K562 (cell line): Measurements from ENCODE around the gene DNAJB12. TPM values are rescaled to one million over a fixed set of nuclear protein-coding genes. Genes with fewer than 3 reads are reported as not detected.

Source experiments
- ARNT ChIP-seq, 2 experiments: fragments of 450-650 bp; IDR thresholded peaks; 2 replicates each; pipeline ENCODE4 v1.6.1; 2016; ENCODE audit warnings: mild to moderate bottlenecking in 1 of 2
- ATF7 ChIP-seq: fragments of 450-650 bp; IDR thresholded peaks from 2 replicates; pipeline ENCODE4 v1.7.1; 2014; ENCODE audit warnings: mild to moderate bottlenecking, moderate library complexity
- BRD4 ChIP-seq: fragments of 200-600 bp; sonication (generic); IDR thresholded peaks from 2 replicates; pipeline ENCODE4 v1.6.1; 2017; ENCODE audit warnings: inconsistent platforms
- EP300 ChIP-seq: IDR thresholded peaks from 2 replicates; pipeline ENCODE4 v1.6.1; 2012; ENCODE audit warnings: low read length, improper control_type of control experiment
- FOXM1 ChIP-seq, 2 experiments: fragments of 450-650 bp in 1 of 2; sonication (generic) in 1 of 2; formaldehyde crosslinking in 1 of 2; IDR thresholded peaks; 2 replicates each; pipeline versions ENCODE4 v1.6.1 to v1.9.0; 2017 to 2022; ENCODE audit warnings: low read depth in 2 of 2, mild to moderate bottlenecking in 2 of 2, missing genetic modification reagents in 1 of 2, moderate library complexity in 1 of 2
- HDAC8 ChIP-seq: fragments of 450-650 bp; IDR thresholded peaks from 2 replicates; pipeline ENCODE4 v1.6.1; 2016; ENCODE audit warnings: mild to moderate bottlenecking, missing genetic modification characterization, moderate library complexity, missing compliant biosample characterization
- HEY1 ChIP-seq: fragments of 250-450 bp; sonication (Bioruptor Pico); IDR thresholded peaks from 2 replicates; pipeline ENCODE4 v1.5.0; 2020; ENCODE audit warnings: mild to moderate bottlenecking, moderate library complexity, borderline replicate concordance
- HNRNPH1 ChIP-seq: fragments of 200-400 bp; formaldehyde crosslinking; optimal IDR thresholded peaks from 2 replicates; pipeline ENCODE3; 2017; ENCODE audit warnings: low read depth, mild to moderate bottlenecking, low read length, moderate library complexity
- IRF9 ChIP-seq: fragments of 450-650 bp; IDR thresholded peaks from 2 replicates; pipeline ENCODE4 v1.6.1; 2016; ENCODE audit warnings: missing biosample characterization, missing genetic modification characterization
- JUND ChIP-seq, 2 experiments: IDR thresholded peaks; 2 replicates in 1 of 2; 3 replicates in 1 of 2; pipeline ENCODE4 v1.6.1; 2011; ENCODE audit warnings: borderline replicate concordance in 2 of 2, low read depth in 2 of 2, low read length in 2 of 2, improper control_type of control experiment in 1 of 2, missing biosample characterization in 1 of 2, missing genetic modification characterization in 1 of 2, missing genetic modification reagents in 1 of 2
- NBN ChIP-seq: fragments of 450-650 bp; IDR thresholded peaks from 2 replicates; pipeline ENCODE4 v1.6.1; 2016; ENCODE audit warnings: low read depth, mild to moderate bottlenecking
- NRF1 ChIP-seq, 2 experiments: fragments of 450-650 bp; IDR thresholded peaks in 1 of 2; conservative IDR thresholded peaks in 1 of 2; 2 replicates each; pipeline ENCODE4 v1.6.1; 2014; ENCODE audit warnings: mild to moderate bottlenecking in 2 of 2
- RREB1 ChIP-seq: fragments of 250-450 bp; sonication (Bioruptor Pico); IDR thresholded peaks from 2 replicates; pipeline ENCODE4 v1.4.0; 2020
- ZNF24 ChIP-seq: fragments of 450-650 bp; IDR thresholded peaks from 2 replicates; pipeline ENCODE4 v1.6.1; 2016
- ZNF316 ChIP-seq: fragments of 450-650 bp; IDR thresholded peaks from 2 replicates; pipeline ENCODE4 v1.6.1; 2016
- ZNF518B ChIP-seq: fragments of 250-450 bp; sonication (Bioruptor Pico); IDR thresholded peaks from 2 replicates; pipeline ENCODE4 v1.5.0; 2021; ENCODE audit warnings: mild to moderate bottlenecking, moderate library complexity
- polyA plus RNA-seq, 8 experiments: library from polyadenylated mRNA; depleted of rRNA in 4 of 8; stranded (reverse) in 5 of 8; unstranded in 3 of 8; fragments of >200 nt; fragmentation: Nextera tagmentation in 2 of 8; fragmentation: Illumina TruSeq in 1 of 8; extraction: Ambion mirVana in 2 of 8; extraction: Trizol in 1 of 8; gene quantifications; 2 replicates each; pipeline versions ENCODE4 v1.2.1 to v1.2.3, GENCODE V29; 2011 to 2014; ENCODE audit warnings: inconsistent platforms in 1 of 8, missing spikeins in 1 of 8
- total RNA-seq, 7 experiments: library from RNA; depleted of rRNA in 6 of 7; stranded (reverse); fragments of >200 nt in 6 of 7; fragmentation: Illumina TruSeq in 2 of 7; extraction: Trizol in 2 of 7; gene quantifications; 2 replicates each; pipeline versions ENCODE4 v1.2.1 to v1.2.3, GENCODE V29; 2011 to 2021; ENCODE audit warnings: low replicate concordance in 1 of 7

DNAJB12 gene
- total and polyA plus RNA-seq, 9 of the 15 experiments (the other 6 are each of a cell fraction or from before 2014, with no cell fraction given): 3.5 to 31.5 (median 20.3) TPM

- TF ChIP-seq HDAC8 (tag) (no peak), NRF1 (conservative IDR thresholded peaks at IDR 0.05 in 1 of 2, IDR thresholded peaks at IDR 0.05 in 1 of 2) (peak in 1 of 2 experiments; percentile 47; a peak in 3 of 4 replicates), IRF9 (tag) (peak; percentile 60; the same call in 1 of the 2 replicates), ATF7 (peak; percentile 78), HEY1 (no peak), EP300 (peak; percentile 78; the same call in 1 of the 2 replicates), ZNF316 (no peak), RREB1 (no peak), JUND (IDR thresholded peaks at IDR 0.05; ENCODE audit: borderline replicate concordance, low read depth, low read length) (peak; percentile 58; the same call in 1 of the 2 replicates), JUND (tag; IDR thresholded peaks at IDR 0.05; ENCODE audit: borderline replicate concordance, low read depth, low read length) (no peak), ARNT (IDR thresholded peaks at IDR 0.05) (peak in 1 of 2 experiments; percentile 97; a peak in 2 of 4 replicates), NBN (0 out of 2 replicates have a peak, but pooled peaks have one; percentile 45), HNRNPH1 (no peak), BRD4 (peak; percentile 28; the same call in 1 of the 2 replicates), ZNF518B (CRISPR knock-in tag) (no peak), ZNF24 (0 out of 2 replicates have a peak, but pooled peaks have one; percentile 43), FOXM1 (IDR thresholded peaks at IDR 0.05; ENCODE audit: low read depth) (no peak), FOXM1 (CRISPR knock-in tag; IDR thresholded peaks at IDR 0.05; ENCODE audit: low read depth) (no peak)
Measured at GRCh38 chr10:72386916-72387586, 32.3 kb upstream of the DNAJB12 start (continued).
